Liver (tissue), 3 donors: ENCODE data around the gene CACTIN.

Experiments
- CTCF ChIP-seq: fragments of 150-350 bp; IDR thresholded peaks from 2 replicates; pipeline ENCODE4 v1.5.1; 2017; ENCODE audit warnings: improper control_type of control experiment, low read depth, low read length; ENCODE audit not compliant: missing input control
- EGR1 ChIP-seq, 2 donors: IDR thresholded peaks; 2 replicates each; pipeline ENCODE4 v1.6.1; 2016 to 2018; ENCODE audit warnings: antibody characterized with exemption in 2 of 2, low read depth in 2 of 2
- FOXA1 ChIP-seq: IDR thresholded peaks from 2 replicates; pipeline ENCODE4 v1.6.1; 2016; ENCODE audit warnings: antibody characterized with exemption
- GABPA ChIP-seq, 2 donors: IDR thresholded peaks in 1 of 2; conservative IDR thresholded peaks in 1 of 2; 2 replicates each; pipeline ENCODE4 v1.6.1; 2016; ENCODE audit warnings: antibody characterized with exemption in 2 of 2, mild to moderate bottlenecking in 1 of 2, moderate library complexity in 1 of 2
- HNF4A ChIP-seq, 2 donors: conservative IDR thresholded peaks; 2 replicates each; pipeline ENCODE4 v1.6.1; 2016; ENCODE audit warnings: antibody characterized with exemption in 2 of 2, mild to moderate bottlenecking in 2 of 2
- JUND ChIP-seq, 2 donors: IDR thresholded peaks; 2 replicates each; pipeline ENCODE4 v1.6.1; 2016; ENCODE audit warnings: antibody characterized with exemption in 2 of 2
- MAX ChIP-seq: IDR thresholded peaks from 2 replicates; pipeline ENCODE4 v1.6.1; 2016; ENCODE audit warnings: antibody characterized with exemption
- RAD21 ChIP-seq, 2 donors: IDR thresholded peaks; 2 replicates each; pipeline ENCODE4 v1.6.1; 2016; ENCODE audit warnings: antibody characterized with exemption in 2 of 2, mild to moderate bottlenecking in 2 of 2
- REST ChIP-seq: IDR thresholded peaks from 2 replicates; pipeline ENCODE4 v1.6.1; 2016; ENCODE audit warnings: antibody characterized with exemption, mild to moderate bottlenecking
- RXRA ChIP-seq, 2 donors: IDR thresholded peaks; 2 replicates each; pipeline ENCODE4 v1.6.1; 2017 to 2018; ENCODE audit warnings: antibody characterized with exemption in 2 of 2, mild to moderate bottlenecking in 1 of 2
- SP1 ChIP-seq: IDR thresholded peaks from 2 replicates; pipeline ENCODE4 v1.6.1; 2018; ENCODE audit warnings: antibody characterized with exemption, mild to moderate bottlenecking
- TAF1 ChIP-seq: conservative IDR thresholded peaks from 2 replicates; pipeline ENCODE4 v1.6.1; 2016; ENCODE audit warnings: antibody characterized with exemption, mild to moderate bottlenecking
- YY1 ChIP-seq: IDR thresholded peaks from 2 replicates; pipeline ENCODE4 v1.6.1; 2016; ENCODE audit warnings: antibody characterized with exemption, mild to moderate bottlenecking
- ZBTB33 ChIP-seq: IDR thresholded peaks from 2 replicates; pipeline ENCODE4 v1.6.1; 2016; ENCODE audit warnings: antibody characterized with exemption
- donor health status: healthy.
- donor health status: healthy.

- no peak for TF ChIP-seq CTCF
- TF ChIP-seq SP1 = no peak
- no peak for TF ChIP-seq JUND (IDR thresholded peaks at IDR 0.05)
- no peak for TF ChIP-seq MAX
- no peak for TF ChIP-seq YY1
- TF ChIP-seq RXRA (IDR thresholded peaks at IDR 0.05) = no peak
- TF ChIP-seq EGR1 (IDR thresholded peaks at IDR 0.05; ENCODE audit: low read depth in 2 of 2) = no peak
- no peak for TF ChIP-seq FOXA1
- TF ChIP-seq REST = no peak
- TF ChIP-seq RAD21 (IDR thresholded peaks at IDR 0.05) = no peak
- no peak for TF ChIP-seq GABPA (IDR thresholded peaks at IDR 0.05 in 1 of 2, conservative IDR thresholded peaks at IDR 0.05 in 1 of 2)
- TF ChIP-seq HNF4A (conservative IDR thresholded peaks at IDR 0.05) = no peak
- TF ChIP-seq ZBTB33 = no peak
- TF ChIP-seq TAF1 = no peak
These were observed 11.0 kb upstream of the CACTIN start for GRCh38 chr19:3637621-3638020.
